ENCODE measurements around the gene CT45A3.
"Not testable (repeated sequence)": the region's sequence is repeated elsewhere in the genome, so short reads cannot be mapped to it uniquely, and the experiment has no call there.

CT45A3 gene

GRCh38 chrX:135768091-135768490 is at the start of gene CT45A3:
Gene CT45A3 (minus strand): TSS chrX:135768191. CDS start chrX:135764444, 3,747 bp downstream.
- not testable (repeated sequence) for H3K4me3 ChIP-seq (ENCODE audit: low read depth, low read length)

GRCh38 chrX:135802687-135803086 is 34.7 kb upstream of the CT45A3 start, which contains the start of gene CT45A6:
Gene CT45A6 (minus strand): TSS chrX:135802787. CDS start chrX:135798993, 3,794 bp downstream.
- not testable (repeated sequence) for H3K4me3 ChIP-seq (ENCODE audit: low read depth, low read length)

GRCh38 chrX:135785403-135785802 is 17.4 kb upstream of the CT45A3 start, which contains the start of gene CT45A5:
Gene CT45A5 (minus strand): TSS chrX:135785503. CDS start chrX:135781729, 3,774 bp downstream.
- H3K4me3 ChIP-seq (ENCODE audit: low read depth, low read length), result not testable (repeated sequence)

- H3K4me3 ChIP-seq (ENCODE audit: low read depth, low read length), result not testable (repeated sequence)
Observed at GRCh38 chrX:135744739-135745138, 23.3 kb downstream of the CT45A3 start.

- H3K4me3 ChIP-seq (ENCODE audit: low read depth, low read length), result no peak overlapping the region
Observed at GRCh38 chrX:135741192-135741715, 26.7 kb downstream of the CT45A3 start.

- no peak overlapping the region for H3K4me3 ChIP-seq (ENCODE audit: low read depth, low read length)
Observed at GRCh38 chrX:135740681-135741149, 27.3 kb downstream of the CT45A3 start.

GRCh38 chrX:135737366-135738071 is 30.5 kb downstream of the CT45A3 start:
- H3K4me3 ChIP-seq (ENCODE audit: low read depth, low read length), result no peak overlapping the region

GRCh38 chrX:135734666-135735065 is 33.3 kb downstream of the CT45A3 start:
- H3K4me3 ChIP-seq (ENCODE audit: low read depth, low read length), result not testable (repeated sequence)

GRCh38 chrX:135713795-135714194 is 54.2 kb downstream of the CT45A3 start:
- no peak overlapping the region for H3K4me3 ChIP-seq (ENCODE audit: low read depth, low read length)

GRCh38 chrX:135713183-135713689 is 54.8 kb downstream of the CT45A3 start, which contains the start of gene CT45A1:
Gene CT45A1 (plus strand): TSS chrX:135713639. CDS start chrX:135718941, 5,302 bp downstream.
- H3K4me3 ChIP-seq (ENCODE audit: low read depth, low read length), result not testable (repeated sequence)

Data from iPS-11a (cell line).